ENCODE measurements around the gene TULP3. TPM values are rescaled to one million over a fixed set of nuclear protein-coding genes. Genes with fewer than 3 reads are reported as not detected.

The TULP3 gene
- total RNA-seq, 2 experiments from 2014 or later, result 5.6 to 6.0 TPM

DNA sequence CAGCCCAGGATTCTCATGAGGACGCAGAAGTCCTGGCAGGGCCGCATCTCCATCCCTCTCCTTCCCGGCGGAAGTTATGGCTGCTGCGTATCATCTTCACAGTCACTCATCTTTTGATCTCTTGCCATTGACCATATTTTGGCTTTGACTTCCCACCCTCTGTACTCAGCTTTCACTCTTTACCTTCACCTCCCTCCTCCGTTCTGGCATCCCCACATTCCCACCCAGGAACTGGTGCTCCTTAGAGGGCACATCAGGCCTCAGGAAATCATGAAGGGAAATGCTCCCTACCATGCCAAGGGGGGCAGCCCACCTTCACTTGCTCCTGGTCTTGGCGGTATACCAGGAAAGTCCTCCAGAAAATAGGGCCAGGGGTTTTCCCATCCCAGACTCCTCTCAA is 35.1 kb upstream of the TULP3 start:
- Mint-ChIP-seq H3K27ac (no peak overlapping the region), H3K4me3 (no peak overlapping the region), H3K4me1 (ENCODE audit: low read depth) (no peaks in the 10 kb centered on the region), H3K9me3 (no peaks in the 10 kb centered on the region), H3K27me3 (no peaks in the 10 kb centered on the region), H3K36me3 (ENCODE audit: low read depth) (peaks cover 23% of the 10 kb centered on the region)
- DNase-seq, result no peak
- no peak for TF ChIP-seq CTCF (IDR thresholded peaks at IDR 0.05)
- ChIA-PET CTCF (interaction anchor here (1.0 to 1.6 kb wide), 3 partner anchors 29 to 172 kb away, joined by 3 to 4 read pairs (median 3); no protein-coding TSS in a partner anchor), POLR2A (interaction anchor here (0.8 to 1.4 kb wide), 2 partner anchors 16 to 25 kb away, joined by 3 read pairs; no protein-coding TSS in a partner anchor)
- ATAC-seq, result no peak
- intact Hi-C loops (cut with micrococcal nuclease), result loop anchor here (10.0 kb wide), 1 partner anchor 189 kb away; no protein-coding TSS in a partner anchor

GRCh38 chr12:2856051-2856450 is 34.6 kb upstream of the TULP3 start:
- intact Hi-C loops (cut with micrococcal nuclease), result loop anchor here (10.0 kb wide), 1 partner anchor 189 kb away; no protein-coding TSS in a partner anchor
- peaks cover 23% of the 10 kb centered on the region for H3K36me3 Mint-ChIP-seq (ENCODE audit: low read depth)
- ChIA-PET CTCF (interaction anchor here (1.0 to 2.2 kb wide), 2 partner anchors 70 to 88 kb away, joined by 3 to 8 read pairs; no protein-coding TSS in a partner anchor), POLR2A (interaction anchor here (0.8 to 1.7 kb wide), 3 partner anchors 12 to 25 kb away, joined by 3 read pairs; no protein-coding TSS in a partner anchor)
- no peak for DNase-seq
- H3K4me3 Mint-ChIP-seq, result no peak overlapping the region
- no peaks in the 10 kb centered on the region for H3K4me1 Mint-ChIP-seq (ENCODE audit: low read depth)
- TF ChIP-seq CTCF (IDR thresholded peaks at IDR 0.05), result no peak
- no peaks in the 10 kb centered on the region for H3K9me3 Mint-ChIP-seq
- no peaks in the 10 kb centered on the region for H3K27me3 Mint-ChIP-seq
- ATAC-seq, result peak; percentile 24
- no peak overlapping the region for H3K27ac Mint-ChIP-seq

DNA sequence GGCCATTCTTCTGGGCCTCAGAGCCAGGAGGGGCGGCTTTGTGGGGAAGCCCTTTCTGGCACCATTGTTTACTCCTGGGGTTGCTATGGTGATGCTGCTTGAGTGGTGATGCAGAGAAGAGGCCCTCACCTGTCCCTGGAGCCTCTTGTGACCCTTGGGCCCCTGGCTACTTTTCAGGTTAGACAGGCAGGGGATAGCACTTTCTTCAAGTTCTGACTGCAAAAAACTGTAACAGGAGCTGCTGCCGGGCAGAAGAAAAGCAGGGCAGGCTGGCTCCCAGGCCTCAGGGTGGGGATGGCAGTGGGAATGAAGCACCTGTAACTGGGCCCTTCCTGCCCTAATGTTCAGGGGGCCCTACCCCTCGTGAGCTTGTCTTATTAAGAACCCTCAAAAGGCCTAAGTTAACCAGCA is 33.7 kb upstream of the TULP3 start, which contains the start of gene TEX52:
Gene TEX52 (minus strand): TSS at position 19 of the 411 bp plus-strand sequence. CDS start 13 bp downstream, at position 6.
- no peak for TF ChIP-seq CTCF (IDR thresholded peaks at IDR 0.05)
- intact Hi-C loops (cut with micrococcal nuclease), result loop anchor here (10.0 kb wide), 1 partner anchor 188 kb away; no protein-coding TSS in a partner anchor
- no peak for DNase-seq
- Mint-ChIP-seq H3K9me3 (no peaks in the 10 kb centered on the region), H3K27ac (peak within 1 kb of the TSS; percentile 1), H3K27me3 (no peaks in the 10 kb centered on the region), H3K4me3 (no peak within 1 kb of the TSS), H3K4me1 (ENCODE audit: low read depth) (no peaks in the 10 kb centered on the region), H3K36me3 (ENCODE audit: low read depth) (peaks cover 24% of the 10 kb centered on the region)
- POLR2A ChIA-PET, result interaction anchor here (0.7 to 1.7 kb wide), 4 partner anchors 9 to 24 kb away, joined by 3 to 4 read pairs (median 3); no protein-coding TSS in a partner anchor
- no peak for ATAC-seq
- CTCF ChIA-PET, result interaction anchor here (0.8 to 2.2 kb wide), 3 partner anchors 11 to 87 kb away, joined by 3 to 8 read pairs (median 6); no protein-coding TSS in a partner anchor

DNA sequence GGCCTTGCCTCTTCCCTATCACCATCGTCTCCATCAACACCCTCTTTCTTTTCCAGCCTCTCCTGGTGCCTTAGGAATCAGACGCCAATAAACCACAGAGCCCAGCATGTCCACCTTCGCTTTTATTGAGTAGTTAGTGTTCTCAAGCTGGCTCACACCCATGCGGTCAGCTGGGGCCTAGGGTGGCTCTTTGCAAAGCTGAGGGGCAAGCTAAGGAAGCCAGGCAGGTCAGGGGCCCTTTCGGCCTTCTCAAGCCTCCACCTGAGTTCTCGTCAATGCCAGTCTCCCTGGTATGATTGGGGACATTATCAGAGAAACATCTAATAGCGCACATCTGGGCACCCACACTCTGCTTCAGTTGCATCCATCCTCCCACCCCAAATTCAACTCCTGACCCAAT is 33.1 kb upstream of the TULP3 start:
- no peak overlapping the region for H3K4me3 Mint-ChIP-seq
- DNase-seq (no peak), ATAC-seq (no peak)
- no peaks in the 10 kb centered on the region for H3K9me3 Mint-ChIP-seq
- H3K27ac Mint-ChIP-seq, result no peak overlapping the region
- intact Hi-C loops (cut with micrococcal nuclease), result loop anchor here (10.0 kb wide), 1 partner anchor 187 kb away; no protein-coding TSS in a partner anchor
- POLR2A ChIA-PET, result interaction anchor here (1.0 to 3.3 kb wide), 5 partner anchors 9 to 24 kb away, joined by 3 to 10 read pairs (median 3); partner anchors contain the start of genes FOXM1 and RHNO1
- H3K27me3 Mint-ChIP-seq, result no peaks in the 10 kb centered on the region
- no peak for TF ChIP-seq CTCF (IDR thresholded peaks at IDR 0.05)
- H3K4me1 Mint-ChIP-seq (ENCODE audit: low read depth), result no peaks in the 10 kb centered on the region
- CTCF ChIA-PET, result interaction anchor here (2.2 kb wide), 2 partner anchors 12 to 87 kb away, joined by 6 to 8 read pairs; no protein-coding TSS in a partner anchor
- H3K36me3 Mint-ChIP-seq (ENCODE audit: low read depth), result peaks cover 26% of the 10 kb centered on the region

GRCh38 chr12:2858334-2858733 is 32.4 kb upstream of the TULP3 start:
- TF ChIP-seq CTCF (IDR thresholded peaks at IDR 0.05), result no peak
- H3K27me3 Mint-ChIP-seq, result no peaks in the 10 kb centered on the region
- H3K36me3 Mint-ChIP-seq (ENCODE audit: low read depth), result peaks cover 32% of the 10 kb centered on the region
- no peak overlapping the region for H3K27ac Mint-ChIP-seq
- intact Hi-C loops (cut with micrococcal nuclease), result loop anchor here (10.0 kb wide), 1 partner anchor 186 kb away; no protein-coding TSS in a partner anchor
- H3K9me3 Mint-ChIP-seq, result no peaks in the 10 kb centered on the region
- no peak overlapping the region for H3K4me3 Mint-ChIP-seq
- ATAC-seq (no peak), DNase-seq (no peak)
- CTCF ChIA-PET, result interaction anchor here (2.2 kb wide), 1 partner anchor 12 kb away, joined by 6 read pairs; no protein-coding TSS in a partner anchor
- POLR2A ChIA-PET, result interaction anchor here (0.8 to 3.3 kb wide), 6 partner anchors 9 to 37 kb away, joined by 3 to 10 read pairs (median 4); partner anchors contain the start of genes FOXM1 and RHNO1
- no peaks in the 10 kb centered on the region for H3K4me1 Mint-ChIP-seq (ENCODE audit: low read depth)
